Keratinocyte (primary cell): ENCODE data around the gene HTRA1.

ENCODE experiments used
- EZH2 ChIP-seq: IDR thresholded peaks from one replicate; pipeline ENCODE4 v1.6.1; 2012; ENCODE audit warnings: inconsistent platforms, mild to moderate bottlenecking, low read length, moderate library complexity
- TF ChIP-seq, protein P1 (sequence below), 3 experiments: IDR thresholded peaks in 1 of 3; conservative IDR thresholded peaks in 1 of 3; optimal IDR thresholded peaks in 1 of 3; 2 replicates in 2 of 3; 3 replicates in 1 of 3; pipeline versions ENCODE3 to v1.5.1; 2011; ENCODE audit warnings: low read length in 3 of 3, mild to moderate bottlenecking in 3 of 3, moderate library complexity in 2 of 3, control low read depth in 1 of 3, inconsistent platforms in 1 of 3; ENCODE audit not compliant: insufficient read depth in 2 of 3; ENCODE audit errors: extremely low read depth in 1 of 3

DNA sequence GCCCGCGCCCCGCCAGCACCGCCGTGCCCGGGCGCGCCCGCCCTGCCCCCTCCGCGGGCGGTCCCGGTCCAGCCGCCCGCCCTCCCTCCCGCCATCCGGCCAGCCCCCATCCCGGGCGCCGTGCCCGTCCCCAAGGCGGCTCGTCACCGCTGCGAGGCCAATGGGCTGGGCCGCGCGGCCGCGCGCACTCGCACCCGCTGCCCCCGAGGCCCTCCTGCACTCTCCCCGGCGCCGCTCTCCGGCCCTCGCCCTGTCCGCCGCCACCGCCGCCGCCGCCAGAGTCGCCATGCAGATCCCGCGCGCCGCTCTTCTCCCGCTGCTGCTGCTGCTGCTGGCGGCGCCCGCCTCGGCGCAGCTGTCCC is at the start of gene HTRA1:
- TF ChIP-seq, protein P1, sequence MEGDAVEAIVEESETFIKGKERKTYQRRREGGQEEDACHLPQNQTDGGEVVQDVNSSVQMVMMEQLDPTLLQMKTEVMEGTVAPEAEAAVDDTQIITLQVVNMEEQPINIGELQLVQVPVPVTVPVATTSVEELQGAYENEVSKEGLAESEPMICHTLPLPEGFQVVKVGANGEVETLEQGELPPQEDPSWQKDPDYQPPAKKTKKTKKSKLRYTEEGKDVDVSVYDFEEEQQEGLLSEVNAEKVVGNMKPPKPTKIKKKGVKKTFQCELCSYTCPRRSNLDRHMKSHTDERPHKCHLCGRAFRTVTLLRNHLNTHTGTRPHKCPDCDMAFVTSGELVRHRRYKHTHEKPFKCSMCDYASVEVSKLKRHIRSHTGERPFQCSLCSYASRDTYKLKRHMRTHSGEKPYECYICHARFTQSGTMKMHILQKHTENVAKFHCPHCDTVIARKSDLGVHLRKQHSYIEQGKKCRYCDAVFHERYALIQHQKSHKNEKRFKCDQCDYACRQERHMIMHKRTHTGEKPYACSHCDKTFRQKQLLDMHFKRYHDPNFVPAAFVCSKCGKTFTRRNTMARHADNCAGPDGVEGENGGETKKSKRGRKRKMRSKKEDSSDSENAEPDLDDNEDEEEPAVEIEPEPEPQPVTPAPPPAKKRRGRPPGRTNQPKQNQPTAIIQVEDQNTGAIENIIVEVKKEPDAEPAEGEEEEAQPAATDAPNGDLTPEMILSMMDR (optimal IDR thresholded peaks at IDR 0.05 in 1 of 3, IDR thresholded peaks at IDR 0.05 in 1 of 3, conservative IDR thresholded peaks at IDR 0.05 in 1 of 3; ENCODE audit: extremely low read depth in 1 of 3, insufficient read depth in 2 of 3, low read length in 3 of 3): no peak
- TF ChIP-seq EZH2: no peak
